Dendritic cell treated with granulocyte-macrophage colony-stimulating factor and Interleukin-4, amounts not matched to agents 40 ng/mL and 50 ng/mL, for 4 days (primary cell): ENCODE results near the gene NDUFB2.
"Not testable (repeated sequence)": the region's sequence is repeated elsewhere in the genome, so short reads cannot be mapped to it uniquely, and the experiment has no call there.

ENCODE experiments used
- H3K27ac Mint-ChIP-seq: one replicate; pipeline ENCODE4 v1.8.0; 2022; ENCODE audit warnings: mild to moderate bottlenecking, mixed read lengths
- H3K27me3 Mint-ChIP-seq: one replicate; pipeline ENCODE4 v1.8.0; 2022; ENCODE audit warnings: mild to moderate bottlenecking, mixed read lengths
- H3K36me3 Mint-ChIP-seq: one replicate; pipeline ENCODE4 v1.8.0; 2022; ENCODE audit warnings: low read depth, mixed read lengths
- H3K4me1 Mint-ChIP-seq: one replicate; pipeline ENCODE4 v1.8.0; 2022; ENCODE audit warnings: low read depth, mixed read lengths
- H3K4me3 Mint-ChIP-seq: one replicate; pipeline ENCODE4 v1.8.0; 2022; ENCODE audit warnings: mild to moderate bottlenecking, moderate library complexity, mixed read lengths
- H3K9me3 Mint-ChIP-seq: one replicate; pipeline ENCODE4 v1.8.0; 2022; ENCODE audit warnings: mixed read lengths
- intact Hi-C: fragments of 100-400 bp; cut with micrococcal nuclease; formaldehyde crosslinking; loops from one replicate; pipeline ENCODE4 v1.15.0; 2022

Gene NDUFB2

DNA sequence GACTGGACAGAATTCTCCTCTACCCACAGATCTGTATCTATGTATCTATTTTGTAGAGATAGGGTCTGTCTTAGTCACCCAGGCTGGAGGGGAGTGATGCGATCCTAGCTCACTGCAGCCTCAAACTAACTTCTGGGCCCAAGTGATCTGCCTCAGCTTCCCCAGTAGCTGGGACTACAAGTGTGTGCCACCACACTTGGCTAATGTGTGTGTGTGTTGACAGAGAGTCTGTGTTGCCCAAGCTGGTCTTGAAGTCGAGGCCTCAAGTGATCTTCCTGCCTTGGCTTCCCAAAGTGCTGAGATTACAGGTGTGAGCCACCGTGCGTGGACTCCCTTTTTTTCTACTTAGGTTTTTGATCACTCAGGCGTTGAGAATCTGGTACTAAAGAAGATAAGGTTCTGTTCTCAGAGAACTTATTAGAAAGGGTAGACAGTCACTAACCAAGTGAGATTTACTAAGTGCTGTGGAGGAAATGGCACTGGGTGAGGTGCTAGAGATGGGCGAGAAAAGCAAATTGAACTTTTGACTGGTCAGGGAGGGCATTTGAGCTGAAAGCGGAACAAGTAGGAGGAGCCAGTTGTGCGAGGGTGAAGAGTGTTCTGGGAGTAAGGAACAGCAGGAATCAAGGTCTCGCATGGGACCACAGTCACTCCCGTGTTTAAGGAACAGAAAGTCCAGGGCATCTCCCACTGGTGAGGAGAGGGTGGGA is 18.0 kb downstream of the NDUFB2 start:
- Mint-ChIP-seq H3K27me3 (no peaks in the 10 kb centered on the region), H3K4me1 (peaks cover 11% of the 10 kb centered on the region), H3K27ac (peak overlapping the region; percentile 12), H3K9me3 (peaks cover 9% of the 10 kb centered on the region), H3K36me3 (peaks cover 29% of the 10 kb centered on the region), H3K4me3 (no peak overlapping the region)
- intact Hi-C loops = no loop called here

DNA sequence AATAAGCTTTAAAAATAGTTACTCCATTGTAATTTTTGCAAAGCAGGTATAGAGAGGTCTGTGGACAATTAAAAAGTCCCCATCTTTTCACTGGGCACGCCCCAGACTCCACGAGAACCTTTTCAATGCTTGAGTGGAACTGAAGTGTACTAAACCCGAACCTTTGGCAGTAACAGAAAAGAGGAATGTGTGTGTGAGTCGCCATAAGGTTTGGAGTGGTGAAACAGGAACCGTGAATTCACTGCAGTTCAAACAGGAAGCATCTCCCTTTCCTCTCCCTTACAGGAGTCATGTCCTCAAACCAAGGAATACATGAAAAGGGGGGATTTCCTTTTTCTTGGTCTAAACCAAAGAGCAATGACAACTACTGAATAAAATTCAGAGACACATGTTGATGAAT is 23.2 kb downstream of the NDUFB2 start:
- Mint-ChIP-seq H3K9me3 (no peaks in the 10 kb centered on the region), H3K4me1 (peaks cover 20% of the 10 kb centered on the region), H3K4me3 (no peak overlapping the region), H3K27ac (peak overlapping the region; percentile 16), H3K36me3 (peaks cover 3% of the 10 kb centered on the region), H3K27me3 (no peaks in the 10 kb centered on the region)
- intact Hi-C loops = no loop called here

DNA sequence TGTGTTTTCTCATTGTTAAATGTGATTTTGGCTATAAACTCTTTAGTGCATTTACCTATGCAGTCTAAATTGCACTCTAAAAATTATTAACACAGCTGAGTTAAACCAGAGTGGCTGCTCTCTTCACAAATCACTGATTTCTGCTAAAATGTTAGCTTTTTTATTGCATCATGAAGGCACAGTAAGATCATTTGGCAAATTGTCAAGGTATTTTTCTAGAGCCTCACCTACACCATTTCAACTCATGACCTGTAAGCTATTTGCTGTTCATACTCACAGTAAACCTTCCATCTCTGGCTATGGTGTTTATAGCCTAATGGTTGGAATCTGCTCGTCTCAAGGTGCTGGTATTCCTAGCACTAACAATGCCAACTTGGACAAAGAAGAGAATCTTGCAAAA is 25.7 kb downstream of the NDUFB2 start:
- Mint-ChIP-seq H3K4me1 (peaks cover 17% of the 10 kb centered on the region), H3K4me3 (no peak overlapping the region), H3K9me3 (no peaks in the 10 kb centered on the region), H3K36me3 (peaks cover 11% of the 10 kb centered on the region), H3K27ac (no peak overlapping the region), H3K27me3 (no peaks in the 10 kb centered on the region)
- intact Hi-C loops = no loop called here

DNA sequence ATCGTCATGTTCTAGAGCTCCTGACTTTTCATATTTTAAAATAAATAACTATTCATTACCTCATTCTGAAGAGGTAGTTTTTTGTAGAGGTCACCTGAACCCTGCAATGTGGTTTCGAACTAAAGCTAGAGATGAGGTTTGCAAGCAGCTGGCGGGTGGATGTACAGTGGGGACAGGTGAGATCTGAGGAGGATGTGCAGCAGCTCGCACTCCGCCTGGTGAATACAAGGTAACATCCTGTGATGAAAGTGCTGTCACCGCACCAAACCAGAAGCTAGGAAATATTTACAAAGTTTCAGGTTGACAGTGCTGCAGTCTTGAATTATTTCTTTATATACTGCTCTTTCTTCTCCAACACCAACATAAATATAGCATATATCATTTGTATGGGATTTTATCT is 26.5 kb downstream of the NDUFB2 start:
- intact Hi-C loops = no loop called here
- Mint-ChIP-seq H3K9me3 (no peaks in the 10 kb centered on the region), H3K4me3 (no peak overlapping the region), H3K36me3 (peaks cover 11% of the 10 kb centered on the region), H3K27ac (no peak overlapping the region), H3K4me1 (peaks cover 17% of the 10 kb centered on the region), H3K27me3 (no peaks in the 10 kb centered on the region)

DNA sequence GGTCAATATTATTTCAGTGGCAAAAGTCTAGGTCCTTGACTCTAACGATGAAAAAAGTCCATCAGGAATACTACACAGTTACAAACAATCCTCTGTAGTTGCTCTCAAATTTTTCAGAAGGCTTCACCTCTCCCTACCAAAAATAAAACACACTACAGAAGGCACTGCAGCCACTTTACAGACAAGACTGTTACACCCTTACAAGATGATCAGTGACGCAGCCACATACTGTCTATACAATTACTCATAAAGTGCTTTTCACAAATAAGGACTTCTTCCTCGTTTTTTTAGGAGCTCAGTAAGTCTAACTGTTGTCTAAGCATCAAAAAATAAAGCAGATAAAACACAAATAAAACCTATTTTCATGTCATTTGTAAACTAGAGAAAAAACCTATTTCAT is 27.1 kb downstream of the NDUFB2 start:
- Mint-ChIP-seq H3K4me1 (peaks cover 17% of the 10 kb centered on the region), H3K27ac (no peak overlapping the region), H3K36me3 (peaks cover 11% of the 10 kb centered on the region), H3K4me3 (no peak overlapping the region), H3K9me3 (no peaks in the 10 kb centered on the region), H3K27me3 (no peaks in the 10 kb centered on the region)
- intact Hi-C loops = no loop called here

DNA sequence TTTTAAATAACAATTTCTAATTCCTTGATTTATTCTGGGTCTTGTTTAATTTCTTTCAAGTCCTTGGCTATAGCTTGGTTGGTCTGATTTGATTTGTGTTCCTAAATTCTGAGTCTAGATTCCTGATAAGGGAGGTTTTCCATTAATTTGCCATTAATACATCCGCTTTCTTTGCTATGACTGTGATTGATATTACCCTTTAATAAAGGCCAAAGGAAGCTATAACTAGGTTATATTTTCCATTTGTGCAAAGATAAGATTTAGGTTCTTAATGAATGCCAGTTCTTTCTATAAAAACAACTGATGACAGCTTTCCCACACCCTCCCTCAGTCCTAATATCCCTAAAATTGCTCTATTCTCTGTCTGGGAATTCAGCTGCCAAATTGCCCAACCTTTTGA is 28.2 kb downstream of the NDUFB2 start:
- no peak overlapping the region for H3K27ac Mint-ChIP-seq
- H3K9me3 Mint-ChIP-seq = no peaks in the 10 kb centered on the region
- H3K4me1 Mint-ChIP-seq = peaks cover 10% of the 10 kb centered on the region
- intact Hi-C loops = no loop called here
- no peaks in the 10 kb centered on the region for H3K27me3 Mint-ChIP-seq
- H3K36me3 Mint-ChIP-seq = peaks cover 21% of the 10 kb centered on the region
- H3K4me3 Mint-ChIP-seq = no peak overlapping the region

DNA sequence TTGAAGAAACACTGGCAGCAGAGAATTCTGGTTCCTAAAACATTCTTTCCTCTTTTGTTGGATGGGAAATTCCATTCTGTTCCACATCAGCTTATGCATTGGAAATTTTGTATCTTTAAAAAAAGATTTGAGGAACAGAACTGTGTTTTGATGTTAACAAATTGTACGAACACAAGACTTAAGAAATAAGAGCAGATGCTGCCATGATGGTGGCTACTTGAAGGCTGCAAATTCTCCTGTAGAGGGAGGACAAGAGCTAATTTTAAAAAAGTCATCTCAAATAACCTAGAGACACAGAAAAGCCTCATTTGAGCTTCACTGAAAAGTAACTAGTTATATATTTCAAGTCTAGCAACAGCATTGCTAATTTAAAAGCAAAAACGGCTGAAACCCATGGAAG is 29.8 kb downstream of the NDUFB2 start:
- Mint-ChIP-seq H3K27ac (no peak overlapping the region), H3K36me3 (peaks cover 36% of the 10 kb centered on the region), H3K9me3 (no peaks in the 10 kb centered on the region), H3K4me1 (no peaks in the 10 kb centered on the region), H3K4me3 (no peak overlapping the region), H3K27me3 (no peaks in the 10 kb centered on the region)
- intact Hi-C loops = no loop called here

DNA sequence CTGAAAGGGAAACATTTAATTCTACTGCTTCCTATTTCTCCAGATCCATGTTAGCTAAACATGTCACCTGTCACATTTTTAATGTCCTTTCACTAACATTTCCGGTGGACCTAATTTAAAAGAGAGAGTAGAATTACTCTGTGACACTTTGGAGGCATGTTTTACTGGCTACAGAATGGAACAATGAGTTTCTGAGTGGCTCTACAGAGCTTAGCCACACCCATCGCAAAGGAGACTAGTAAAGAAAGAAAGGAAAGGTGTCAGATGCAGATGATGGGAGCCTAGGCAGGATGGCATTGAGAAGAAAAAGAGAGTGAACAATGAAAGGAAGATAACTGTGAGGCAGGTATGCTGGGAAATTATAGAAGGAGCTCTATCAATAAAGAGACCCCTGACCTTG is 35.9 kb downstream of the NDUFB2 start:
- Mint-ChIP-seq H3K4me1 (no peaks in the 10 kb centered on the region), H3K4me3 (no peak overlapping the region), H3K27ac (no peak overlapping the region), H3K36me3 (peaks cover 44% of the 10 kb centered on the region), H3K27me3 (no peaks in the 10 kb centered on the region), H3K9me3 (no peaks in the 10 kb centered on the region)
- intact Hi-C loops = no loop called here

DNA sequence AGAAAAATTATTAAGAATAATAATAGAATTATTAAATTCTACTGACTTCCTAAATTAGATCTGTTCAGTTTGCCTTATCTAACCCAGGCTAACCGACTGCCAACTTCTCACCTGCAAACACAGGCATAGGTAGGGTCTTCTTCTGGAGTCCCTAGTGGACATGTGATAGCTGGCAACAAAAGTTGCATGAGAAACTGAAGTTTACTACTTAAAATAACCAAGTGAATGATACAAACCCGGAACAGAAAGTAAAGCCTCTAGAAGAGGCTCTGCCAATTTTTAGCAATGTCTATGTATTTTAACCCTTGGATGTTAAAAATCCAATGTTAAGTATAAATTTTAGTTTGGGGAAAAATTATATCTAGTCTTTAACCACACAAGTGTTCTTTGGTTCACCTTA is 37.6 kb downstream of the NDUFB2 start:
- no peaks in the 10 kb centered on the region for H3K27me3 Mint-ChIP-seq
- peaks cover 50% of the 10 kb centered on the region for H3K36me3 Mint-ChIP-seq

DNA sequence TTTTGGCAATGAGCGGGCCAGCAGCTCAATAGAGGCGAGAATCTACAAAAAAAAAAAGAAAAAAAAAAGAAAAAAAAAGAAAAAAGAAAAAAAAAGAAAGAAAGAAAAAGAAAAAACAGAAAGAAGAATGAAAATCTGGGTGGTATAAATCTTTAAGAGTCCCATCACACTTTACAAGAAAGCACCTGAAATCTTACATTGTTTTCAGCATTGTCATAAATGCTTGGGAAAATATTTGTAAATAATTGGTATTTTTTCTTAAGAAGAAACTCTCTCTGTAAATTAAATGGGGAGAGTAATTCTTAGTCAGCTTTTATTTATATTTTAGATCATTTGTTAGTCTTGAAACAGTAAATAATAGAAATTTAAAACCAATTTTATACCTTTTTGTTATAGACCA is 38.2 kb downstream of the NDUFB2 start:
- Mint-ChIP-seq H3K4me1 (no peaks in the 10 kb centered on the region), H3K4me3 (no peak overlapping the region), H3K27ac (no peak overlapping the region), H3K9me3 (no peaks in the 10 kb centered on the region), H3K27me3 (no peaks in the 10 kb centered on the region), H3K36me3 (peaks cover 50% of the 10 kb centered on the region)
- intact Hi-C loops = no loop called here

More for the DNA sequence above, 37.6 kb downstream of the NDUFB2 start:
- H3K4me3 Mint-ChIP-seq = no peak overlapping the region
- intact Hi-C loops = no loop called here
- no peaks in the 10 kb centered on the region for H3K4me1 Mint-ChIP-seq
- no peaks in the 10 kb centered on the region for H3K9me3 Mint-ChIP-seq
- H3K27ac Mint-ChIP-seq = no peak overlapping the region

DNA sequence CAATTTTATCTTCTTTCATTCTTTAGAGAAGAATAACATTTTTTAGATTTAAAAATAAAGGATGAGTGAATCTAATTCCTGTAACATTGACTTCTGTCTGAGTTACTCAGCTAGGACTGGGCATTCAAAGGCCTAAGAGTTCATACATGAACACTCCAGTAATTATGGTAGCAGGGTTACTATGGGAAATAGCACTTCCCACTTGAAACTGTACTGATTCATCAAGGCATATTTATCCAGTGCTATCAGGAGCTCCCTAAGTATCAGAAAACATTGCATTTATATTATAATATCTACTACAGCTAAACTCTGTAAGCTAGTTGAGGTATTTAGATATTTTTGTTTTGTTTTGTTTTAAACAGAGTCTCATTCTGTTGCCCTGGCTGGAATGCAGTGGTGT is 41.8 kb downstream of the NDUFB2 start:
- no peaks in the 10 kb centered on the region for H3K4me1 Mint-ChIP-seq

DNA sequence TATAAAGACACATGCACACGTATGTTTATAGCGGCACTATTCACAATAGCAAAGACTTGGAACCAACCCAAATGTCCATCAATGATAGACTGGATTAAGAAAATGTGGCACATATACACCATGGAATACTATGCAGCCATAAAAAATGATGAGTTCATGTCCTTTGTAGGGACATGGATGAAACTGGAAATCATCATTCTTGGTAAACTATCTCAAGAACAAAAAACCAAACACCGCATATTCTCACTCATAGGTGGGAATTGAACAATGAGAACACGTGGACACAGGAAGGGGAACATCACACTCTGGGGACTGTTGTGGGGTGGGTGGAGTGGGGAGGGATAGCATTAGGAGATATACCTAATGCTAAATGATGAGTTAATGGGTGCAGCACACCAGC is 46.7 kb downstream of the NDUFB2 start:
- H3K4me3 Mint-ChIP-seq, H3K4me1 Mint-ChIP-seq, H3K27ac Mint-ChIP-seq, H3K9me3 Mint-ChIP-seq, intact Hi-C loops, H3K27me3 Mint-ChIP-seq: not testable (repeated sequence)
- H3K36me3 Mint-ChIP-seq = peaks cover 18% of the 10 kb centered on the region

More for the DNA sequence above, 41.8 kb downstream of the NDUFB2 start:
- Mint-ChIP-seq H3K9me3 (no peaks in the 10 kb centered on the region), H3K4me3 (no peak overlapping the region), H3K27ac (no peak overlapping the region), H3K36me3 (peaks cover 36% of the 10 kb centered on the region), H3K27me3 (no peaks in the 10 kb centered on the region)
- intact Hi-C loops = no loop called here

DNA sequence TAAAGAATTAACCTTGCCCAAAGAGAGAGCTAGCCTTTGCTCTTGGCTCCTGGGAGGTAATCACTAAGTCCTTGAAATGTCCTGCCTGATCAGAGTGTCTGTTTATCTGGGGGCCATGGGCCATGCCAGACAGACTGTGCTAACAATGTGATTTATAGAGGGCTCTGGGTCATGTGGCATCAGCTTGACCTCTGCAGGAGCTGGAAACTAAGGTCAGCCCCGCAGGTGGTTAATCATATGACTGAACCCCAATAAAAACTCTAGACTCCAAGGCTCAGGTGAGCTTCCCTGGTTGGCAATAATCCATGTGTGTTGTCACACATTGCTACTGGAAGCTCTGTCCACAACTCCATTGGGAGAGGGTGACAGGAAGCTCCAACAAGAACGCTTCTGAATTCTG is 47.5 kb downstream of the NDUFB2 start:
- H3K36me3 Mint-ChIP-seq = peaks cover 10% of the 10 kb centered on the region

DNA sequence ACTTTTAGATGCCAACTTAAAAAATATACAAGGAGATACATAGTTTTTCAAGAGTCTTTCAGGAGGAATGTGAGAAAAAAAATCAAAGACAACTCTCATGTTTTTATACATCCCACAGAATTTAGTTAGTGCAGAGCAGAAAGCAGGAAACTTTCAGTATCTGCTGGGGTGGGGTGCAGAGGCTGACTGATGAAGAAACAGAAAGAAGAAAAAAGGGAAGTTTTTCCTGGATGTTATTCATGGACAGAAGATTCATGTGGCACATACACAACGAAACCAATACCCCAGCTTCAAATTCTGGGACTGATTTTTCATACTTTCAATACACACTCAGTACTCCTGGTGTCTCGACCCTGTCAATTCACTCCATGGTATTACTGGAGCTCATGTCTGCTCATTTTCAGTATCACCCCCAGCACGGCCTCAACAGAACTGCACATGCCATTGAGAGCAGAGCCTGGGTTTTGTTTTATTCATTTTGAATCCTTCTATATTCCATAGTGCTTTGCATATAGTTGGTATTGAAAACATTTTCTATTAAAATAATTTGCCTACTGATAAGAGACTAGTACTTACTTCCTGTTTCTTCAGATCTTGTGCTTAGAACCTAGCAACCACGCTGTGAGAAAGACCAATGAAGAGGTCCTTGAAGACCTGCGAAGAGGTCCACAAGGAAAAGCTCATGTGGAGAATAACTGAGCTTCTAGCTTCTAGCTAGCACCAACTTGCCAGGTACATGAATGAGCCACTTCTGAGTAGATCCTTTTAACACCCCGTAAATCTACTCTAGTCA is 49.0 kb downstream of the NDUFB2 start:
- Mint-ChIP-seq H3K36me3 (peaks cover 5% of the 10 kb centered on the region), H3K27ac (no peak overlapping the region)

More for the DNA sequence above, 47.5 kb downstream of the NDUFB2 start:
- intact Hi-C loops = no loop called here
- Mint-ChIP-seq H3K4me3 (no peak overlapping the region), H3K27ac (no peak overlapping the region), H3K4me1 (peaks cover 9% of the 10 kb centered on the region), H3K9me3 (no peaks in the 10 kb centered on the region), H3K27me3 (no peaks in the 10 kb centered on the region)

More for the DNA sequence above, 49.0 kb downstream of the NDUFB2 start:
- intact Hi-C loops = no loop called here
- Mint-ChIP-seq H3K4me1 (peaks cover 9% of the 10 kb centered on the region), H3K9me3 (no peaks in the 10 kb centered on the region), H3K4me3 (no peak overlapping the region), H3K27me3 (no peaks in the 10 kb centered on the region)
